GM23248 (cell line): ENCODE measurements around the gene THSD7A.

Source experiments
- EZH2 ChIP-seq: fragments of 200-600 bp; sonication (generic); IDR thresholded peaks from 2 replicates; pipeline ENCODE4 v1.6.1; 2018; ENCODE audit warnings: antibody characterized with exemption, mild to moderate bottlenecking; ENCODE audit not compliant: insufficient read depth, poor library complexity, severe bottlenecking
- EZH2phosphoT487 ChIP-seq: fragments of 200-600 bp; sonication (generic); IDR thresholded peaks from 2 replicates; pipeline ENCODE4 v1.6.1; 2018; ENCODE audit warnings: antibody characterized with exemption, moderate library complexity, mild to moderate bottlenecking, low read depth; ENCODE audit not compliant: insufficient read depth

DNA sequence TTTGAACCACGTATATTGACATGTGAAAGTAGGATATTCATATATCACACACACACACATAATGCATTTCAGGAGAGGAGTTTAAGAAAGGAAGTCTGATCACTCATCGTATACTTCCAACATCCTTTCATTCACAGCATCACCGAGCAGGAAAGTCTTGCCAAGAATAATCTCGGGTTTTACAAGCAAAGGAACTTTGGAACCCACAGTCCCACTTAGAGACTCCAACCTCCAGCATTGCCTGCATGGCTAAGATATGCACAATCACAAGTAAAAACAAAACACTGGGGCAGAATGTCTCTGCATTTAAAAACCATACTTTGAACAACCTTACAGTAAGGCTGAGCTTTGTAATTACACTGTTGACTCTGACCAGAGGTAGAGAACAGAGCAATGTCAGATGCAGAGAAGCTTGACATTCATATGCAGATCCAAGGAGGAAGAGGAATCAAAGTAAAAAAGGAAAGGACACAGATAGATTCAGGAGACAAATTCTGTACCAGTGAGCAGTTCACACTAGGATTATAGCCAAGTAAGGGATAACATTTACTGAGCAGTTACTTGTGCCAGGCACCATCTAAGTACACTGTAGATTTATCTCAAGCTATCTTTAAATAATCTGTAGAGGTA is 14.8 kb downstream of the THSD7A start:
- TF ChIP-seq EZH2 = no peak
- no peak for TF ChIP-seq EZH2phosphoT487
